CD4-positive, alpha-beta T cell treated with Interleukin-6 at 100 ng/mL for 8 hours (primary cell): Measurements from ENCODE around the gene AKAP13.
"Not testable (repeated sequence)": the region's sequence is repeated elsewhere in the genome, so short reads cannot be mapped to it uniquely, and the experiment has no call there.

Experiments used
- DNase-seq: peaks from one replicate; pipeline ENCODE4 v3.0.0-alpha.2; 2020; ENCODE audit warnings: mixed read lengths, low spot score

AKAP13 gene

GRCh38 chr15:85535533-85536330, 155.3 kb downstream of the AKAP13 start:
- DNase-seq: not testable (repeated sequence)

GRCh38 chr15:85536341-85536740, 155.9 kb downstream of the AKAP13 start:
- DNase-seq: no peak

DNA sequence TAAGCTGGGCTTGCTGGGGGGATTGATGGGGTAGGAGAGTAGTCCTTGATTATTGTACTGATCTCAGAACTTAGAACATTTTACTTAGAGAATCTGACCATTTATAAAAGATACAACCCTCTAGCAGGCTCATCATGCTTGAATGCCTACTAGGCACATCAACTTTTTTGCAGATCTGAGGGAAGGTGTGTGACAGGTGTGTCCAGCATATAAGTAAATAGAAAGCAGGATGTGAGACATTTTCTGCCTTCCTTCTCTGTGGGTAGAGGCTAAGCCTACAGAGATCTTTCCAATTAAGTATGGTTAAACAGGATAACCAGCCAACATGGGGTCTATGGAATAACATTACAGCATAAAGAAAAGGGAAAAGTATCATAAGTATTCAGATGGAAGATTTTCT, 159.1 kb downstream of the AKAP13 start:
- no peak for DNase-seq

- DNase-seq: no peak
Measured at GRCh38 chr15:85540085-85540797, 159.8 kb downstream of the AKAP13 start.

DNA sequence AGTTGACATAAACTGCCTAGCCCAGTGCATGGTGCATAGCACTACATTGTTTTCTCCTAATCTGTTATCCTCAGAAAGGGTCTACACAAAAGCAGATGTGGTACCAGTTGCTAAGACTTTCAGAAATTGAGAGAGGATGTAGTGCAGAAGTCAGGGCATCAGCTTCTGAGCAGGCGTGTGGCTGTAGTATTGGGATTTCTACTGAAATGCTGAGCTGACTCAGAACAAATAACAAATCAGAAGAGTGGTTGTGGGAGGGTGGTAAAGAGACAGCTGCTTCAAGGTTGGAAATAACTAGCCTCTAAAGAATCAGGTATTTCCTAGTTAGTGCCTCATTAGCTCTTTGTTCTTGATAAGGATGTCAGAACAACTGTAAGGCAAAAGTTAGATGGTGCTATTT, 161.3 kb downstream of the AKAP13 start:
- no peak for DNase-seq

GRCh38 chr15:85542488-85542887, 162.1 kb downstream of the AKAP13 start:
- no peak for DNase-seq

- no peak for DNase-seq
Measured at GRCh38 chr15:85542895-85543331, 162.5 kb downstream of the AKAP13 start.

DNA sequence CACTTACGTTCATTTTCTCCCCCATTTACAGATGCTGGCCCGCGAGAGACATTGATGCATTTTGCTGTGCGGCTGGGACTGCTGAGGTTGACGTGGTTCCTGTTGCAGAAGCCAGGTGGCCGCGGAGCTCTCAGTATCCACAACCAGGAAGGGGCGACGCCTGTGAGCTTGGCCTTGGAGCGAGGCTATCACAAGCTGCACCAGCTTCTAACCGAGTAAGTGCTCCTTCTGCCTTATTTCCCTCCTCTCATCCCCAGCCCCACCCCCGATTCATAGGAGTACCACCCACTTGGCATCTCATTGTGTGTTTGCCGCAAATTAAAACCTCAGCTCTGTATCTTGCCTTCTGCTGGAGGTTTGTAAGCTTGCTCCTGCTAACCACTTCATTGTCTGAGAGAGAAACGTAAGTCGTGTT, 163.3 kb downstream of the AKAP13 start:
- DNase-seq: peak; percentile 20

DNA sequence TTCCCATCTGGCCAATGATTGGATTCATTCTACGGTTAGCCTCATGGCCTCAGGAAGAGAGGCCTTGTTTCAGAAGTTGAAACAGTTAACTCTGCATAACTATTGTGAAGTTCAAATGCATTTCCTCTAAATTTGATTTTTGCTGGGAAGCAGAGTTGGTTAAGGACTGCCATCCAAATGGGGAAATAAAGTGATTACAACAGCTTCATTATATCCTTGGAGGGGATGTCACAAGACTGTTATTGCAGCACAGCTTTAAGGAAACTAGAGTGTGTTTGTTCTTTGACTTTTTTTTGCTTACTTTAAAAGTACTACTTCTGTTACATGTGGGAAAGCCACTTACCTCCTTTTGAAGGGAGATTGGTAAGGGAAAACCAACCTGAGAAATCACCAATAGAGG, 164.8 kb downstream of the AKAP13 start:
- no peak for DNase-seq

GRCh38 chr15:85545752-85546151, 165.3 kb downstream of the AKAP13 start:
- no peak for DNase-seq

DNA sequence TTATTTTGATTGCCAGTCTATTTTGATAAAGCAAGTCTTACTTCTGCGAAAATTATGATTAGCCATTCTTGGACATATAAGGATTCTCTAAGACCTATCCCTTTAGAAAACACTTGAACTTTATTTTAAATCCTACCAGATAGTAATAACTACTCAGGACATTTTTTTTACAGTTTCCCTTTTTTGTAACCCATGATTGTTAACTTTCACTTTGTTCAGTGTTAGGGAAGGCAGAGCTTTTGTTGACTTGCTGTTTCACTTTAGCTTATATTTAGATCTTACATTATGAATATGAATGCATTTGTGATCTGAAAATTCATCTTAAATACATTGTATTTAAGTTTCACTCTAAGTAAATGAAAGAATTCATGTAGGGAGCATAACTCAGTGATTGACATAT, 167.0 kb downstream of the AKAP13 start:
- no peak for DNase-seq

DNA sequence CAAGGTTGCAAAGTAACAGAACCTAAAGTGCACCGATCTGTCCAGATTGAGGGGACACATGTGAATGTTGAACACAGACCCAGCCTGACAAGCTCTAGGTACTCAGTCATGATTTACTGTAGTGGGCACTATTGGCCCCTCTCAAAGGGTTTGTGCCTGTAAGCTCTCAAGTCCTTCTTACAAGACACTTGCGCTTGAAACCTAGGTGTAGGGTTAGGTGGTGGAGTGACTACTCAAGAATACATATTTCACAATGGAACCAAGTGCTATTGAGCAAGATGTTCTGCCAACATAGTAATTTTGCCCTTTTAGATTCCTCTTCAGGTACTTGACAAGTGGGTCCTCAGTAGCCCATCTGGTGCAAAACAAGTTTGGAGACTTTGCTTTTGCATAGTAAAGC, 169.9 kb downstream of the AKAP13 start:
- DNase-seq: no peak

DNA sequence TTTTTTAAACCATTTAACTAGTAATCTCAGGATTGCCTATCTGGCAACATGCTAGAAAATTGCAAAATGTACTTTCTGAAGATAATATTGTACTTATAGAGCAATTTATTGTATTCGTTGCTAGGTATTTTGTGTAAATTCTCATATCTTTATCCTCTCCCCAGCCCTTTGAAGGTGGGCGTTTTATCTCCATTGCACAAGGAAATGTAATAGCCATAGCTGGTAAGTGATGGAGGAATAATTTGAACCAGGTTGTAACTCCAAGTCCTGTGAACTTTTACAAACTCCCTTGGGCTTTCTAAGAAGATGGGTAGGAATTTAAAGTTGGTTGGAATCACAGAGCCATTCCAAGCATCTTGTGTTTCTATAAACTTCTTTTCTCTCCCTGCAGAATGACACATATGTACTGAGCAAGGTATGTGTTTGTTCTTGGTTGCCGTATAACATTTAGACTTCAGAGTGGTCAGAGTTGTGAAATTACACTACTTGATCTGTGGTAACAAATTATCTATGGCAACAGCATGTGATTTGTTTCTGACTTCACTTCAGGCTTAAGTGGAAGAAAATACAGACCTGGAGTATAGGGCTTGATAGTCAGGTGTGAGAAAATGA, 170.9 kb downstream of the AKAP13 start:
- DNase-seq: no peak

- no peak for DNase-seq
Measured at GRCh38 chr15:85554852-85555521, 174.6 kb downstream of the AKAP13 start.

DNA sequence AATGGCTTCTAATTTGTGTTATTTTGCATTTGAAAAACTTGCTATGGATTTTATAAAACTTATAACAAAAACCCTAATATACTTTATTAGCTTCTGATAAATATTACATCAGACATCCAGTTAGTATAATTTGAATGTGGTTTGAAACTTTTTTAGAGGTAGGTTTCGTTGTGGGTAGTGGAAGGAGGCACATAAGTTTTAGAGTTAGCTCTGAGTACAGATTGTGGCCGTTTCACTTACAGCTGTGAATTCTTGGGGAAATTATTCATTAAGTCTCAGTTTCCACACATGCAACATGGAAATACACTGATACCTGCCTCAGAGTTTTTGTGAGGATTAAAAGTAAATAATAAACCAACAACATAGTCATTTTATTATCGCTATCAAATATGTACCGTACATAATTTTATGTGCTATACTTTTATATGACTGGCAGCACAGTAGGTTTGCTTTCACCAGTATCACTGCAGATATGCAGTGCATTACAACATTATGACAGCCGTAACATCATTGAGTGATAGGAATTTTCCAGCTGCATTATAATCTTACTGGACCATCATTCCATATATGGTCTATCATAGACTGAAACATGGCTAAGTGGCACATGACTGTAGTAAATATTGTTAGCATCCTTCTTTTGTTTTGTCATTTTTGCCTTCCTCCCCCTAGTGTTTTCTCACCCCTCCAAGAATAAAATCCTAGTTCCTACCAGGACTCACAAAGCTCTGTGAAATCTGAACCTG, 175.6 kb downstream of the AKAP13 start:
- no peak for DNase-seq

- DNase-seq: no peak
Measured at GRCh38 chr15:85556618-85556895, 176.2 kb downstream of the AKAP13 start.

DNA sequence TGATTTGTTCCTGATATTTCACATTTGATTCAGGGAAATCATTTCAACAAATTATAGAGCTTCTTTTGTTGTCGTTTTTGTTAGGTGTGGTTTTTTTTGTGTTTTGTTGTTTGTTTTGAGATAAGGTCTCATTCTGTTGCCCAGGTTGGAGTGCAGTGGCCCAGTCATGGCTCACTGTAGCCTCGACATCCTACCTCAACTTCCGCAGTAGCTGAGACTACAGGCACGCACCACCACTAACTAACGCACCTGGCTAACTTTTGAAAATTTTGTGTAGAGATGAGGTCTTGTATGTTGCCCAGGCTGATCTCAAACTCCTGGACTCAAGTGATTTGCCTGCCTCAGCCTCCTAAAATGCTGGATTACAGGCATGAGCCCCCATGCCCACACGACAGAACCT, 177.0 kb downstream of the AKAP13 start:
- no peak for DNase-seq

DNA sequence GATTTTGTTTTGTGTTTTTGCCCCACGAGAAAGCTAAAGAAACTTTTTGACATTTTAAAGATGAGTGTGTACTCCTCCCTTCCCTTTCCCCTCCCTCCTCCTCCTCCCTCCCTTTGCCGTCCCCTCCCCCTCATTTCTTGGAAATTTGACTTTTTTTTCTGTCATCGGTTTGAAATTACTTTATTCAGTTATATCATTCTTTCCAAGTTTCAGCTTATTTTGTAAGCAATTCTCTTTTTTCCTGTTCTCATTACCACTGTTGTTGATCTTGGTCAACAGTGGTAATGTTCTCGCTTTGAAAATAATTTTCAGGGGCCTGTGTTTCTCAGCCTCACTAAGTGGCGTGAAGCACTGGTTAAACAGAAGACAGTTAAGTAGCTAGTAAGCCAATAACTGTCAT, 178.4 kb downstream of the AKAP13 start:
- no peak for DNase-seq

- no peak for DNase-seq
Measured at GRCh38 chr15:85559530-85559929, 179.1 kb downstream of the AKAP13 start.

DNA sequence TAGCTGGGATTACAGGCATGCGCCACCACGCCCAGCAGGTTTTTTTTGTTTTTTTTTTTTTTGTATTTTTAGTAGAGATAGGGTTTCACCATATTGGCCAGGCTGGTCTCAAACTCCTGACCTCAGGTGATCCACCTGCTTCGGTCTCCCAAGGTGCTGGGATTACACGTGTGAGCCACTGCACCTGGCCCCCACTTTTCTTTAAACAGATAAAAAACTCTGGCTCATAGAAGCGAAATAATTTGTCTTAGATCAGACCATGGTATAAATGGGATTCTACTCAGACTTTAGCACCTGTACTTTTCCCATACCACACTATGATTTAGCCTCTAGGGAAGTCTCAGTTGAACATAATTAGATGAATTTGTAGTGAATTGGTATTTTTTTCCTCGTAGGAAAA, 182.4 kb downstream of the AKAP13 start:
- no peak for DNase-seq

GRCh38 chr15:85563328-85563727, 182.9 kb downstream of the AKAP13 start:
- no peak for DNase-seq

- no peak for DNase-seq
Measured at GRCh38 chr15:85563731-85564130, 183.3 kb downstream of the AKAP13 start.
